Epithelial cell of proximal tubule (primary cell): Measurements from ENCODE around the gene MAFF. TPM values are rescaled to one million over a fixed set of nuclear protein-coding genes. Genes with fewer than 3 reads are reported as not detected.

Experiments
- DNase-seq: peaks from one replicate; pipeline ENCODE4 v3.0.0-alpha.2; 2011; ENCODE audit warnings: low read depth
- H3K4me3 ChIP-seq: 2 replicates; pipeline ENCODE4 v1.5.1; 2011; ENCODE audit warnings: low read depth, mild to moderate bottlenecking, low read length
- total RNA-seq: library from RNA; depleted of rRNA; stranded (reverse); fragments of >200 nt; gene quantifications from 2 replicates; pipeline ENCODE4 v1.2.3, GENCODE V29; 2015
- TF ChIP-seq, protein P1 (sequence below): conservative IDR thresholded peaks from 2 replicates; pipeline ENCODE4 v1.5.1; 2012; ENCODE audit warnings: low read depth, mild to moderate bottlenecking, low read length

MAFF gene
- total RNA-seq, 1 donor from 2014 or later, result 42.1 TPM

DNA sequence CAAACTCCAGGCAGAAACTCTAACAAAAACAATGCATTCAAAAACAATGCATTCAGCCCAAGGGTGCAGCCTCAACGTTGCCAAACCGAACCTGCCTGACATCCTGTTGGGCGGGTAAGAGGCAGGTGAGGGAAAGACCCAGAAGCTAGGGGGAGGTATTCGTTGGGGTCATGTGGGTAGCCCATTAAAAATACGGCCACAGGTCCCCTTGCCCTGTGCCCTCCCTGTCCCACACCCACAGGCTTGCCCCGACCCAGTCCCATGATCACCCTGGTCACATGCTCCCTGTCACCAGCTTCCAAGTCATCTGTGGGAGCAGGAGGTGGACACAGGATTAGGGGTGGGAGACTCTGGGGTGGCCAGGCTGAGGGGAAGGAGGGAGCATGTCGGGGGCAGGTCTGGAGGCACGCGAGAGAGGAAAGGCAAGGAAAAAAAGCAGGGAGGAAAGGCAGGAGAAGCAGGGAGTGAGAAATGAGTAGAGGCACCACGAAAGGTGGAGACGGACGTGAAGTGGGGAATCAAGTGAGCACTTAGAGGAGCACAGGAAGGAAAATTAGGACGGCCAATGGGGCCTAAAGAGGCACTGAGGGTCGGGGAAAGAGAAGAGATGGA is 20.8 kb upstream of the MAFF start:
- no peak for DNase-seq
- H3K4me3 ChIP-seq, result peak overlapping the region; percentile 85
- TF ChIP-seq, protein P1, sequence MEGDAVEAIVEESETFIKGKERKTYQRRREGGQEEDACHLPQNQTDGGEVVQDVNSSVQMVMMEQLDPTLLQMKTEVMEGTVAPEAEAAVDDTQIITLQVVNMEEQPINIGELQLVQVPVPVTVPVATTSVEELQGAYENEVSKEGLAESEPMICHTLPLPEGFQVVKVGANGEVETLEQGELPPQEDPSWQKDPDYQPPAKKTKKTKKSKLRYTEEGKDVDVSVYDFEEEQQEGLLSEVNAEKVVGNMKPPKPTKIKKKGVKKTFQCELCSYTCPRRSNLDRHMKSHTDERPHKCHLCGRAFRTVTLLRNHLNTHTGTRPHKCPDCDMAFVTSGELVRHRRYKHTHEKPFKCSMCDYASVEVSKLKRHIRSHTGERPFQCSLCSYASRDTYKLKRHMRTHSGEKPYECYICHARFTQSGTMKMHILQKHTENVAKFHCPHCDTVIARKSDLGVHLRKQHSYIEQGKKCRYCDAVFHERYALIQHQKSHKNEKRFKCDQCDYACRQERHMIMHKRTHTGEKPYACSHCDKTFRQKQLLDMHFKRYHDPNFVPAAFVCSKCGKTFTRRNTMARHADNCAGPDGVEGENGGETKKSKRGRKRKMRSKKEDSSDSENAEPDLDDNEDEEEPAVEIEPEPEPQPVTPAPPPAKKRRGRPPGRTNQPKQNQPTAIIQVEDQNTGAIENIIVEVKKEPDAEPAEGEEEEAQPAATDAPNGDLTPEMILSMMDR, result no peak

DNA sequence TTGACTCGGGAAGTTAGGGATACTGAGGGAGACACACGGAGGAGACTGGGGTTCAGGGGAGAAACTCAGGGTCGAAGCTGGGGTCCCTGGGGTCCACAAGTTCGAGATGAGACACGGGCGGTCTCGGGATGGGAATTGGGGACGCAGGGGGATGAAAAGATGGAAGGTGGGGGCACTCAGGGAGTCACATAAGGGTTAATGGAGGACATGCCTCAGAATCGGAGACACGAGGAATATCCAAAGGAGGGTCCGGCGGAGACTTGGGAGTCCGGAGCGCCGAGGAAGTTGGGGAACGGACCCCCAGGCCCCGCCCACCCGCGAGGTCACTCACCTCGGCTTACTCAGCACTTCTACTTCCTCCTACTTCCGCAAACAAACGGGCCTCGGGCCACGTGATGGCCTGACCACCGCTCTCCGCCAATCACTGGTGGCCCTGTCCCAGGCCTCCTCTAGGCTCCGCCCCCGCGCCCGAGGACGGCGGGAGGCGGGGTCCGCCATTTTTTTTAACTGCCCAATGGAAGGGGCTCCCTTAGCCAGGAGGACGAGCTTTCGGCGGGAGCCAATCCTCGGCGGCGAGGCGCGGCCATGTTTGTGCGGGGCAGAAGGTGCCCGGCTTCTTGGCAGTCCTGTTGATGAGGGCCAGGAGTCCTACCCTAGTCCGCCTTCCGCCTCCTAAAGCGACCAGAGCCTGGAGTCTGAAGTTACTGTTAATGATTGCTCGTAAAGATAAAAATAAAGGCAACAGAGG is 20.2 kb upstream of the MAFF start, which contains the start of gene PLA2G6:
TSS of gene PLA2G6 (minus strand) at position 378 of the 748 bp plus-strand sequence. CDS start 12,404 bp downstream, outside the sequence.
- peak; percentile 84 for DNase-seq
- peak within 1 kb of the TSS; percentile 85 for H3K4me3 ChIP-seq
- TF ChIP-seq, protein P1, result no peak

DNA sequence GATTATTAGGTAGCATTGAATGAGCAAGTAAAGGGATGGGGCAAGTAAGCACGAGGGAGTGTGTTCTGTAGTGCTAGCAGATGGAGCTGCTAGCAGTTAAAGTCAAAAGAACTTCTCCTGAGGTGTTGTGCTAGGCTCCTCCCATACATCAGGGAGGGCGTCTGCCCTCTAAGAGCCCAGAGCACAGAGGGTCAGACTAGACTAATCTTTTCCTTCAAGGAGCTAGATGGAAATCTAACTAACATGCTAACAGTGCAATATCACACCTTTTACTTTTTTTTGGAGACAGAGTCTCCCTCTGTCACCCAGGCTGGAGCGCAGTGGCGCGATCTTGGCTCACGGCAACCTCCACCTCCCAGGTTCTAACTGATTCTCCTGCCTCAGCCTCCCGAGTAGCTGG is 17.0 kb upstream of the MAFF start:
- TF ChIP-seq, protein P1, result no peak
- no peak overlapping the region for H3K4me3 ChIP-seq
- no peak for DNase-seq

DNA sequence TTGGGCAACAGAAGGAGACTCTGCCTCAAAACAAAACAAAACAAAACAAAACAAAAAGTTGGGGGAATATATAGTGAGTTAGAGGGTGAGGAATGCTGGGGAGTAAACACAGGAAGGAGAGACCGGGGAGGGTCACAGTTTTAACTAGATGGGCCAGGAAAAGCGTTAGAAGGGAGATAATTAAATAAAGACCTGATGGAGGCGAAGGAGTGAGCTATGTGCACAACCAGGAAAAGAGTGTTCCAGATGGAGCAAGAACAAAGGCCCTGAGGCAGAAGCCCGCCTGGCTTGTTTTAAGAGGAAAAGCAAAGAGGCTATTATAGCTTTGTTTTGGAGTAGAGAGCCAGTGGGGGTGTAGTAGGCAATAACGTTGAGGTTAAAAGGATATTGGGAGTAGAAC is 15.4 kb upstream of the MAFF start:
- no peak for DNase-seq
- H3K4me3 ChIP-seq, result no peak overlapping the region
- TF ChIP-seq, protein P1, result no peak

DNA sequence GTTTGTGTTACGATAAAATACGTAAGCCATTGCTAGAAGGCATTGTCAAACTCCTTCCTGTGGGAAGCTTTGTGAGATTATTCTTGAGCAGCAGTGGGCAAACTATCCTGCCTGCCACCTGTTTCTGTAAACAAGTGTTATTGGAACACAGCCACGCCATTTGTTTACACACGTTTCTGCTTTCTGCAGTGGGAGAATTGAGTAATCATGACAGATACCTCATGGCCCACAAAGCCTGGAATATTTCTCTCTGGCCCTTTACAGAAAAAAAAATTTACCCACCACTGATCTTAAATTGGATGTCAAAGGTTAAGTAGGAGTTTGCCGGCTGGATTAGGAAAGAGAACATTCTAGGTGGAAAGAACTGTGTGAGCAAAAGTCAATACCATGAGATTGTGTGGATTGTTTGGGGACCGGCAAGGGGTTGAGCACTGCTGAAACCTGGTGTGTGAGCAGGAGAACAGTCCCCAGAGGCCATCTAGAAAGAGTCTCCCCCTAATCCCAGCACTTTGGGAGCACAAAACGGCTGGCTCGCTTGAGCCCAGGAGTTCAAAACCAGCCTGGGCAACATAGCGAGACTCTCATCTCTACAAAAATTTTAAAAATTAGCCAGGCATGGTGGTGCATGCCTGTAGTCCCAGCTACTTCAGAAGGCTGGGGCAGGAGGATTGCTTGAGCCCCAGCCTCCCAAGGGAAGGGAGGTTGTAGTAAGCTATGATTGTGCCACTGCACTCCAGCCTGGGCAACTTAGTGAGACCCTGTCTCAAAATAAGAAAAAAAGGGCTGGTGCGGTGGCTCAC is 14.2 kb upstream of the MAFF start:
- TF ChIP-seq, protein P1, result no peak
- H3K4me3 ChIP-seq, result no peak overlapping the region
- no peak for DNase-seq

DNA sequence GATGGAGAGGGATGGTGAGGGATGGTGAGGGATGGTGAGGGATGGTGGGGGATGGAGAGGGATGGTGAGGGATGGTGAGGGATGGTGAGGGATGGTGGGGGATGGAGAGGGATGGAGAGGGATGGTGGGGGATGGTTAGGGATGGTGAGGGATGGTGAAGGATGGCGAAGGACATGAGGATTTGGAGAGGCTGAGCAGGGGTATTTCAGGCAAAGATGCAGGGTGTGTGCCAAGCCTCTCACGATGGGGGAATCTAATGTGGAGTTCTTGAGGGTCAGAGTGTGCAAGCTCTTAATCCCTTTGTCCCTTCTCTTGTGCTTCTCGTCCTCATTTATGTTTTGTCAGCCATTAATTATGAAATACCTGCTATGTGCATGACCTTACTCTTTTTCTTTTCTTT is 12.7 kb upstream of the MAFF start:
- TF ChIP-seq, protein P1, result no peak
- H3K4me3 ChIP-seq, result no peak overlapping the region
- DNase-seq, result no peak
